A673 (cell line): ENCODE results near the gene ROR1. TPM values are rescaled to one million over a fixed set of nuclear protein-coding genes. Genes with fewer than 3 reads are reported as not detected.

Source experiments
- BruUV-seq: library from RNA; stranded (reverse); fragments of 400-500 nt; replicated peaks from 2 replicates; lab custom pipeline; 2021; lab: Mats Ljungman, UMichigan
- CTCF ChIA-PET: fragments of 300-600 bp; sonication (Branson Sonifier 250); formaldehyde crosslinking; loops from one replicate; lab custom pipeline; 2022; ENCODE audit warnings: antibody characterized with exemption; lab: Charles Lee
- POLR2A ChIA-PET: fragments of 300-600 bp; sonication (Branson Sonifier 250); formaldehyde crosslinking; loops from one replicate; lab custom pipeline; 2022; ENCODE audit warnings: antibody characterized with exemption; ENCODE audit not compliant: low non-redundant PET; lab: Charles Lee
- DNase-seq: peaks from one replicate; pipeline ENCODE4 v3.0.0-alpha.2; 2015; ENCODE audit warnings: low spot score
- H3K27ac ChIP-seq: fragments of 200-600 bp; sonication (generic); 2 replicates; pipeline ENCODE4 v1.5.1; 2016; ENCODE audit warnings: mixed run types, low read depth, mild to moderate bottlenecking, mixed read lengths, antibody characterized with exemption, low read length; ENCODE audit not compliant: poor library complexity, severe bottlenecking
- H3K27me3 ChIP-seq: fragments of 200-600 bp; sonication (generic); replicated peaks from 2 replicates; pipeline ENCODE4 v1.6.1; 2017; ENCODE audit warnings: mixed run types, low read depth, mild to moderate bottlenecking, mixed read lengths, antibody characterized with exemption, low read length; ENCODE audit not compliant: insufficient read depth, poor library complexity
- H3K36me3 ChIP-seq: fragments of 200-600 bp; sonication (generic); 2 replicates; pipeline ENCODE4 v1.6.1; 2016; ENCODE audit warnings: mixed run types, mild to moderate bottlenecking, mixed read lengths, antibody characterized with exemption, low read length; ENCODE audit not compliant: insufficient read depth, poor library complexity, severe bottlenecking
- H3K4me1 ChIP-seq: fragments of 200-600 bp; sonication (generic); 2 replicates; pipeline ENCODE4 v1.6.1; 2017; ENCODE audit warnings: mixed run types, mild to moderate bottlenecking, mixed read lengths, antibody characterized with exemption, low read length; ENCODE audit not compliant: insufficient read depth, poor library complexity, severe bottlenecking
- H3K4me3 ChIP-seq: fragments of 200-600 bp; sonication (generic); 2 replicates; pipeline ENCODE4 v1.5.1; 2016; ENCODE audit warnings: low read depth, mixed run types, mild to moderate bottlenecking, mixed read lengths, low read length; ENCODE audit not compliant: poor library complexity, severe bottlenecking
- H3K9me3 ChIP-seq: fragments of 200-600 bp; sonication (generic); 2 replicates; pipeline ENCODE4 v1.6.1; 2016; ENCODE audit warnings: mixed run types, low read depth, mild to moderate bottlenecking, mixed read lengths, antibody characterized with exemption, low read length; ENCODE audit not compliant: poor library complexity, severe bottlenecking
- CTCF ChIP-seq: fragments of 300-800, 200-600 bp; sonication (generic); conservative IDR thresholded peaks from 2 replicates; pipeline ENCODE4 v1.5.1; 2017; ENCODE audit warnings: low read depth, mild to moderate bottlenecking, antibody characterized with exemption, low read length, moderate library complexity, mixed read lengths
- EZH2 ChIP-seq: fragments of 200-600 bp; sonication (generic); IDR thresholded peaks from 2 replicates; pipeline ENCODE4 v1.6.1; 2017; ENCODE audit warnings: borderline replicate concordance, low read depth, mild to moderate bottlenecking, mixed read lengths, antibody characterized with exemption, low read length; ENCODE audit not compliant: poor library complexity, severe bottlenecking
- intact Hi-C: fragments of 100-400 bp; cut with micrococcal nuclease; formaldehyde crosslinking; loops from one replicate; pipeline ENCODE4 v1.10.0; 2022; ENCODE audit not compliant: unreplicated experiment
- total RNA-seq: library from RNA; stranded (reverse); gene quantifications from 2 replicates; pipeline ENCODE4 v1.2.3, GENCODE V29; 2021

The ROR1 gene
- total RNA-seq, 1 experiment from 2014 or later: 7.4 TPM

- Histone ChIP-seq H3K4me3 (no peak overlapping the region), H3K27ac (peak overlapping the region; percentile 37), H3K36me3 (no peaks in the 10 kb centered on the region), H3K4me1 (peaks cover 29% of the 10 kb centered on the region), H3K27me3 (no peaks in the 10 kb centered on the region), H3K9me3 (no peaks in the 10 kb centered on the region)
- DNase-seq: no peak
- TF ChIP-seq CTCF (no peak), EZH2 (no peak)
- CTCF ChIA-PET: no interaction called here
- BruUV-seq: no TSS peak
- intact Hi-C loops: no loop called here
- POLR2A ChIA-PET: no interaction called here
Measured at GRCh38 chr1:63827411-63828321, 53.8 kb downstream of the ROR1 start.

- Histone ChIP-seq H3K4me1 (peaks cover 29% of the 10 kb centered on the region), H3K4me3 (no peak overlapping the region), H3K9me3 (no peaks in the 10 kb centered on the region), H3K27ac (peak overlapping the region; percentile 37), H3K36me3 (no peaks in the 10 kb centered on the region), H3K27me3 (no peaks in the 10 kb centered on the region)
- CTCF ChIA-PET: no interaction called here
- DNase-seq: no peak
- no TSS peak for BruUV-seq
- TF ChIP-seq CTCF (no peak), EZH2 (no peak)
- intact Hi-C loops: no loop called here
- POLR2A ChIA-PET: no interaction called here
Measured at GRCh38 chr1:63828322-63829044, 54.7 kb downstream of the ROR1 start.

GRCh38 chr1:63829349-63830327 is 55.8 kb downstream of the ROR1 start:
- H3K27me3 ChIP-seq: no peaks in the 10 kb centered on the region
- H3K9me3 ChIP-seq: no peaks in the 10 kb centered on the region
- no peaks in the 10 kb centered on the region for H3K36me3 ChIP-seq
- peak overlapping the region; percentile 71 for H3K27ac ChIP-seq
- no peak overlapping the region for H3K4me3 ChIP-seq
- TF ChIP-seq EZH2 (no peak), CTCF (peak; percentile 32)
- ChIA-PET POLR2A (interaction anchor here (0.6 kb wide), 2 partner anchors 105 to 144 kb away, joined by 3 to 7 read pairs; no protein-coding TSS in a partner anchor), CTCF (interaction anchor here (0.6 kb wide), 1 partner anchor 111 kb away, joined by 3 read pairs; no protein-coding TSS in a partner anchor)
- intact Hi-C loops: no loop called here
- BruUV-seq: no TSS peak
- H3K4me1 ChIP-seq: peaks cover 24% of the 10 kb centered on the region
- DNase-seq: peak; percentile 72
